Nephron progenitor cell (in vitro differentiated cells): ENCODE data around the gene STAT5B.
A peak's percentile ranks its signal among the peaks of the same experiment; 100 is the strongest.
"Not testable (repeated sequence)": the region's sequence is repeated elsewhere in the genome, so short reads cannot be mapped to it uniquely, and the experiment has no call there.

Experiments used
- DNase-seq: peaks from one replicate; pipeline ENCODE4 v3.0.0; 2021
- H3K27ac Mint-ChIP-seq: 2 replicates; pipeline ENCODE4 v1.8.0; 2021; ENCODE audit warnings: mild to moderate bottlenecking, moderate library complexity, mixed read lengths
- H3K27me3 Mint-ChIP-seq: 2 replicates; pipeline ENCODE4 v1.8.0; 2021; ENCODE audit warnings: mild to moderate bottlenecking, low read depth, mixed read lengths; ENCODE audit not compliant: poor library complexity
- H3K36me3 Mint-ChIP-seq: 2 replicates; pipeline ENCODE4 v1.8.0; 2021; ENCODE audit warnings: low read depth, mixed read lengths
- H3K4me1 Mint-ChIP-seq: 2 replicates; pipeline ENCODE4 v1.8.0; 2021; ENCODE audit warnings: mixed read lengths
- H3K4me3 Mint-ChIP-seq: 2 replicates; pipeline ENCODE4 v1.8.0; 2021; ENCODE audit warnings: mild to moderate bottlenecking, moderate library complexity, mixed read lengths
- H3K9me3 Mint-ChIP-seq: 2 replicates; pipeline ENCODE4 v1.8.0; 2021; ENCODE audit warnings: mild to moderate bottlenecking, moderate library complexity, mixed read lengths
- TF ChIP-seq, protein P1 (sequence below): fragments of 200-600 bp; sonication (generic); IDR thresholded peaks from 2 replicates; pipeline ENCODE4 v1.5.0; 2021; ENCODE audit warnings: antibody characterized with exemption

Gene STAT5B

DNA sequence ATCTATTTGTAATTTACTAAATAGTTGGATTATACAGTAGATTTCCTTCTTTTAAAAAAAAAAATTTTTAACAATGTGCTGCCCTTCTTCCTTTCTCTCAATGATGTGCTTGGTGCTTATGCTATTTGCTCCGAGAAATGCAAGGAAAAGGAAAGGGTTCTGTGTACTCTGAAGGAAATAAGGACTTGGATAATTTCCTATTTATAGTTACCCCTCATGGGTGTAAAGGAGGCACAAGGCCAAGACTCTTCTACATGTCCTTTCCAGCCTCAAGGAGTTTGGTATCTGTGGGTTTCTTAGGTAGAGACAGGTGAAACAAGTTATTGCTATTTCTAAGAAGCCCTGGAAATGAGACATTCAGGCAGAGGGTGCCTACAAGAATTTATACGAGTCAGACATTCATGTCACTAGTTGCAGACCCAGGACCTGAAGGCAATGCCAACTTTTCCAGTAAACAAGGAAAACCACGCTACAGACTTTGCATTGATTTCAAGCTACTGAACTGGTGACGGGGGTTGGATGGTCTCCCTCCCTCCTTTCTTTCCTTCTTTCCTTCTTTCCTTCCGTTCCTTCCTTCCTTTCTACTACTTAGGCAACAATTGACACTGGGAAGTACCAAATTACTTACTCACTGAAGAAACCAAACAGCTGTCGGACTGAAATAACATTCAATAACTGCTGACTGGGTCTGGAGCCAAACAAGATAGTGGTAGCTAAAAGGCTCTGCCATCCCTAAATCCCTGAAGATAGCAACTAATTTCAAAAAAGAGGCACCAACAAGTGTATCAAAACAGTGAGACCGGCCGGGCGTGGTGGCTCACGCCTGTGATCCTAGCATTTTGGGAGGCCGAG is 48.1 kb downstream of the STAT5B start:
- Mint-ChIP-seq H3K4me1 (no peaks in the 10 kb centered on the region), H3K4me3 (no peak overlapping the region), H3K27ac (peak overlapping the region; percentile 4), H3K27me3 (no peaks in the 10 kb centered on the region), H3K9me3 (no peaks in the 10 kb centered on the region), H3K36me3 (peaks cover 32% of the 10 kb centered on the region)
- DNase-seq, result no peak
- TF ChIP-seq, protein P1, sequence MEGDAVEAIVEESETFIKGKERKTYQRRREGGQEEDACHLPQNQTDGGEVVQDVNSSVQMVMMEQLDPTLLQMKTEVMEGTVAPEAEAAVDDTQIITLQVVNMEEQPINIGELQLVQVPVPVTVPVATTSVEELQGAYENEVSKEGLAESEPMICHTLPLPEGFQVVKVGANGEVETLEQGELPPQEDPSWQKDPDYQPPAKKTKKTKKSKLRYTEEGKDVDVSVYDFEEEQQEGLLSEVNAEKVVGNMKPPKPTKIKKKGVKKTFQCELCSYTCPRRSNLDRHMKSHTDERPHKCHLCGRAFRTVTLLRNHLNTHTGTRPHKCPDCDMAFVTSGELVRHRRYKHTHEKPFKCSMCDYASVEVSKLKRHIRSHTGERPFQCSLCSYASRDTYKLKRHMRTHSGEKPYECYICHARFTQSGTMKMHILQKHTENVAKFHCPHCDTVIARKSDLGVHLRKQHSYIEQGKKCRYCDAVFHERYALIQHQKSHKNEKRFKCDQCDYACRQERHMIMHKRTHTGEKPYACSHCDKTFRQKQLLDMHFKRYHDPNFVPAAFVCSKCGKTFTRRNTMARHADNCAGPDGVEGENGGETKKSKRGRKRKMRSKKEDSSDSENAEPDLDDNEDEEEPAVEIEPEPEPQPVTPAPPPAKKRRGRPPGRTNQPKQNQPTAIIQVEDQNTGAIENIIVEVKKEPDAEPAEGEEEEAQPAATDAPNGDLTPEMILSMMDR, result no peak

DNA sequence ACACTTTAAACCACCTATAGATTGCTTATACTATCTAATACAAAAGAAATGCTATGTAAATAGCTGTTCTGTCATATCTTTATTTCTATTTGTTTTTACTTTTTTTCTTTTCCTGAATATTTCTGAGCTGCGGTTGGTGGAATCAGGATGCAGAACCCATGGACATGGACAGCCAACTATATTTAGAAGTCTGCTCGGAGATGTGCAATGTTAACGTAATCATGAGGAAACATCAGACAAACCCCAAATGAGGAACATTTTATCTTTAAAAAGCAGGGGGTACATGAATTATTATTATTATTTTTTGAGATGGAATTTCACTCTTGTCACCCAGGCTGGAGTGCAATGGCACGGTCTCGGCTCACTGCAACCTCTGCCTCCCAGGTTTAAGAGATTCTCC is 50.5 kb downstream of the STAT5B start:
- no peaks in the 10 kb centered on the region for H3K4me1 Mint-ChIP-seq
- no peaks in the 10 kb centered on the region for H3K27me3 Mint-ChIP-seq
- H3K9me3 Mint-ChIP-seq, result no peaks in the 10 kb centered on the region
- TF ChIP-seq, protein P1, result no peak
- DNase-seq, result no peak
- no peak overlapping the region for H3K4me3 Mint-ChIP-seq
- peaks cover 38% of the 10 kb centered on the region for H3K36me3 Mint-ChIP-seq
- H3K27ac Mint-ChIP-seq, result no peak overlapping the region

DNA sequence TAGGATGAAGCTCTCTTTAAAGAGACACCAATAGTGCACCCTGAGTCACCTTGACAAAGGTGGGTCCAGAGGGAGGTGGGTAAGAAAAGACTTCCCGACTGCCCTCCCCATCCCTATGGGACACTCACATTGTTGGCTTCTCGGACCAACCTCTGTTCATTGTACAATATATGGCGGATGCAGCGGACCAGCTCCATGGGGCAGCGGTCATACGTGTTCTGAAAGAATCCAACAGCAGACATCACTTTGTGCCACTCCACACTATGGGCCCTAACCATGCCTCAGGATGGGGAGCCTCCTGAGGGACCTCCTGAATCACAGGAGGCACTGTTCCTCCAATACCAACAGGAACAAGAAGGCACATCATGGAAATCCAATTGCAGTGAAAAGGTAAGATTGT is 51.5 kb downstream of the STAT5B start:
- no peaks in the 10 kb centered on the region for H3K9me3 Mint-ChIP-seq

DNA sequence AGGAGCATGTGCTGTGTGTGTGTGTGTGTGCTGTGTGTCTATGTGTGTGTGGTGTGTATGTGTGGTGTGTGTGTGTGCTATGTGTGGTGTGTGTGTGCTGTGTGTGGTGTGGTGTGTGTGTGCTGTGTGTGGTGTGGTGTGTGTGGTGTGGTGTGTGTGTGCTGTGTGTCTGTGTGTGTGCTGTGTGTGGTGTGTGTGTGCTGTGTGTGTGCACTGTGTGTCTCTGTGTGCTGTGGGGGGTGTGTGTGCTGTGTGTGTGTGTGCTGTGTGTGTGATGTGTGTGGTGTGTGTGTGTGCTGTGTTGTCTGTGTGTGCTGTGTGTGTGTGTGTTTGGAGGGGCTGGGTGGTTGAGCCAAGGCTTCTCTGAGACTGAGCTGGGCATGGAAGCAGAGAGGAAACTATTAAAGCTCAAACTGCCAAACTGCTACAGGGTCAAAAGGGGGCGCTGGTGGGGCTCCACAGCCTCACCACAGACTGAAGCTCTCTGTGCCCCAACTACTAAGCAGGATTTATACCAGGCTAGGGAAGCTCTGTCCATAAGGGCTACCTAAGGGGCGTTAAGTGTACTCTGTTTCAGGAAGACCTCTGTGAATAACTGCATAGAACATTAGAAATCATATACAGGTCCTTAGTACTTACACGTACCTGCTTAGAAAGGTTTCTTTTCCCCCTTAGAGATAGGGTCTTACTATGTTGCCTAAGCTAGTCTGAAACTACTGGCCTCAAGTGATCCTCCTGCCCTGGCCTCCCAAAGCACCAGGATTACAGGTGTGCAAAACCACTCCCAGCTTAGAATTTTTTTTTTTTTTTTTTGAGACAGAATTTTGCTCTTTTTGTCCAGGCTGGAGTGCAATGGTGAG is 54.1 kb downstream of the STAT5B start:
- no peak overlapping the region for H3K4me3 Mint-ChIP-seq
- no peaks in the 10 kb centered on the region for H3K27me3 Mint-ChIP-seq

More for the DNA sequence above, 51.5 kb downstream of the STAT5B start:
- no peak overlapping the region for H3K27ac Mint-ChIP-seq
- H3K27me3 Mint-ChIP-seq, result no peaks in the 10 kb centered on the region
- no peak for DNase-seq
- no peaks in the 10 kb centered on the region for H3K4me1 Mint-ChIP-seq
- H3K36me3 Mint-ChIP-seq, result peaks cover 31% of the 10 kb centered on the region
- TF ChIP-seq, protein P1, result no peak
- H3K4me3 Mint-ChIP-seq, result no peak overlapping the region

DNA sequence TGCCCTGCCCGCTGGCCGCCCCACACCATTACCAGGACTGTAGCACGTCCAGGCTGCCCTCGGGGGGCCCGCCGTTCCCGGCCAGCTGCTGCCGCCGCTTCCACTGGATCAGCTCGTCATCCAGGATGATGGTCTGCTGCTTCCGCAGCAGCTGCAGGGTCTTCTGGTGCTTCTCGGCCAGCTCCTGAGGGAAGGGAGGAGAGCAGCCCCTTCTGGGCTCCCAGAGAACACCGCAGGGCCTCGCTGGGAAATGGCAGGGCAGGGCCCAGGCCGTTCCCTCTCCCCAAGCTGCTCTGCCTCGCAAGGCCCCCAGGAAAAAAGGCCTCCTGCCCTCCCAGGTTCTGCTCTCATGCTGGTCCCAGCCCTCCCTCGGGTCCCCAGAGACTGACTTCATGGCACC is 56.9 kb downstream of the STAT5B start:
- H3K9me3 Mint-ChIP-seq, H3K27me3 Mint-ChIP-seq, H3K4me3 Mint-ChIP-seq, H3K4me1 Mint-ChIP-seq, H3K27ac Mint-ChIP-seq, DNase-seq: not testable (repeated sequence)
- H3K36me3 Mint-ChIP-seq, result peaks cover 40% of the 10 kb centered on the region

More for the DNA sequence above, 54.1 kb downstream of the STAT5B start:
- TF ChIP-seq, protein P1, result peak; percentile 41
- H3K36me3 Mint-ChIP-seq, result peaks cover 29% of the 10 kb centered on the region
- no peaks in the 10 kb centered on the region for H3K9me3 Mint-ChIP-seq
- DNase-seq, result peak; percentile 41
- H3K27ac Mint-ChIP-seq, result peak overlapping the region; percentile 11
- no peaks in the 10 kb centered on the region for H3K4me1 Mint-ChIP-seq

DNA sequence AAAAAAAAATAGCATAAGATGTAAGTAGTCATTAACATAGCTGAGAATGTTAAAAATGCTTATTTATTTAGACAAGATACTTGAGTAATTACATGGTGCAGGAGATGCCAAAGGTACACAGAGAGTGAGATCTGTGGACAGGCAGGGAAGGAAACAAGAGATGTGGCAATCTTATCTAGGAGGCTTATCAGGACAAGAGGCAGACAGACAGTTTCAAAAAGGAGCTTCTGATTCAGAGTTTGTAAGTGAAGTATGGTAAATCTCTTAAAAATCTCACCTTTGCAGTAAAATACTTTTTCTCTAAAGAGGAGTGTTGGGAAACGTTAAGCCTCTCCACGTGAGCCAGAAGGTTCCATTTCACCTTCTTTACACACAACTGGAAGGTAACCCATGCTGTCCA is 62.0 kb downstream of the STAT5B start:
- TF ChIP-seq, protein P1, result no peak
- DNase-seq, result no peak
- Mint-ChIP-seq H3K27ac (no peak overlapping the region), H3K36me3 (peaks cover 55% of the 10 kb centered on the region), H3K4me3 (no peak overlapping the region), H3K4me1 (no peaks in the 10 kb centered on the region), H3K27me3 (no peaks in the 10 kb centered on the region), H3K9me3 (no peaks in the 10 kb centered on the region)
